Keratinocyte (primary cell): Measurements from ENCODE around the gene DMD.

ENCODE experiments used
- EZH2 ChIP-seq: IDR thresholded peaks from one replicate; pipeline ENCODE4 v1.6.1; 2012; ENCODE audit warnings: inconsistent platforms, mild to moderate bottlenecking, low read length, moderate library complexity
- TF ChIP-seq, protein P1 (sequence below), 3 experiments: IDR thresholded peaks in 1 of 3; conservative IDR thresholded peaks in 1 of 3; optimal IDR thresholded peaks in 1 of 3; 2 replicates in 2 of 3; 3 replicates in 1 of 3; pipeline versions ENCODE3 to v1.5.1; 2011; ENCODE audit warnings: low read length in 3 of 3, mild to moderate bottlenecking in 3 of 3, moderate library complexity in 2 of 3, control low read depth in 1 of 3, inconsistent platforms in 1 of 3; ENCODE audit not compliant: insufficient read depth in 2 of 3; ENCODE audit errors: extremely low read depth in 1 of 3

DNA sequence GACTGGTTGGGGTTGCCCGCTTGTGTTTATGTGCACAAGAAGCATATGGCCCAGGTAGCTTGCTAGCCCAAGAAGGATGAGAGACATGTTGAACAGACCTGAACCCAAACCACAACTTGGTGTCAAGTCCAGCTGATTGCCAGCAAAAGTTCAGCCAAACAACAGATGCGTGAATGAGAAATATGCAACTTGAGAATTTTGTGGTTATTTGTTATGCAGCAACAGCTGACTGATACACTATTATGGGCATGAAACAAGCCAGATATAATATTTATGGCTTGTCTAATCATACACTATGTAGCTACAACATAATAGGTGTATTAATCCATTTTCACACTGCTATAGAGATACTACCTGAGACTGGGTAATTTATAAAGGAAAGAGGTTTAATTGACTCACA, 2073.2 kb downstream of the DMD start:
- TF ChIP-seq, protein P1, sequence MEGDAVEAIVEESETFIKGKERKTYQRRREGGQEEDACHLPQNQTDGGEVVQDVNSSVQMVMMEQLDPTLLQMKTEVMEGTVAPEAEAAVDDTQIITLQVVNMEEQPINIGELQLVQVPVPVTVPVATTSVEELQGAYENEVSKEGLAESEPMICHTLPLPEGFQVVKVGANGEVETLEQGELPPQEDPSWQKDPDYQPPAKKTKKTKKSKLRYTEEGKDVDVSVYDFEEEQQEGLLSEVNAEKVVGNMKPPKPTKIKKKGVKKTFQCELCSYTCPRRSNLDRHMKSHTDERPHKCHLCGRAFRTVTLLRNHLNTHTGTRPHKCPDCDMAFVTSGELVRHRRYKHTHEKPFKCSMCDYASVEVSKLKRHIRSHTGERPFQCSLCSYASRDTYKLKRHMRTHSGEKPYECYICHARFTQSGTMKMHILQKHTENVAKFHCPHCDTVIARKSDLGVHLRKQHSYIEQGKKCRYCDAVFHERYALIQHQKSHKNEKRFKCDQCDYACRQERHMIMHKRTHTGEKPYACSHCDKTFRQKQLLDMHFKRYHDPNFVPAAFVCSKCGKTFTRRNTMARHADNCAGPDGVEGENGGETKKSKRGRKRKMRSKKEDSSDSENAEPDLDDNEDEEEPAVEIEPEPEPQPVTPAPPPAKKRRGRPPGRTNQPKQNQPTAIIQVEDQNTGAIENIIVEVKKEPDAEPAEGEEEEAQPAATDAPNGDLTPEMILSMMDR (optimal IDR thresholded peaks at IDR 0.05 in 1 of 3, IDR thresholded peaks at IDR 0.05 in 1 of 3, conservative IDR thresholded peaks at IDR 0.05 in 1 of 3; ENCODE audit: extremely low read depth in 1 of 3, insufficient read depth in 2 of 3, low read length in 3 of 3), result no peak
- TF ChIP-seq EZH2, result no peak
